Stimulated activated naive CD8-positive, alpha-beta T cell treated with anti-CD3 and anti-CD28 coated beads, Interleukin-15, Interleukin-2, amounts not matched to agents 100 ng/mL and 50 ng/mL, for 24 hours (primary cell): ENCODE data around the gene PAK2.
"Not testable (repeated sequence)": the region's sequence is repeated elsewhere in the genome, so short reads cannot be mapped to it uniquely, and the experiment has no call there.

ENCODE experiments used
- H3K27ac Mint-ChIP-seq: one replicate; pipeline ENCODE4 v1.8.0; 2021; ENCODE audit warnings: mild to moderate bottlenecking, mixed read lengths
- H3K27me3 Mint-ChIP-seq: one replicate; pipeline ENCODE4 v1.8.0; 2021; ENCODE audit warnings: mixed read lengths
- H3K36me3 Mint-ChIP-seq: one replicate; pipeline ENCODE4 v1.8.0; 2021; ENCODE audit warnings: low read depth, mixed read lengths
- H3K4me1 Mint-ChIP-seq: one replicate; pipeline ENCODE4 v1.8.0; 2021; ENCODE audit warnings: low read depth, mixed read lengths
- H3K4me3 Mint-ChIP-seq: one replicate; pipeline ENCODE4 v1.8.0; 2021; ENCODE audit warnings: mild to moderate bottlenecking, mixed read lengths
- H3K9me3 Mint-ChIP-seq: one replicate; pipeline ENCODE4 v1.8.0; 2021; ENCODE audit warnings: mixed read lengths

The PAK2 gene

DNA sequence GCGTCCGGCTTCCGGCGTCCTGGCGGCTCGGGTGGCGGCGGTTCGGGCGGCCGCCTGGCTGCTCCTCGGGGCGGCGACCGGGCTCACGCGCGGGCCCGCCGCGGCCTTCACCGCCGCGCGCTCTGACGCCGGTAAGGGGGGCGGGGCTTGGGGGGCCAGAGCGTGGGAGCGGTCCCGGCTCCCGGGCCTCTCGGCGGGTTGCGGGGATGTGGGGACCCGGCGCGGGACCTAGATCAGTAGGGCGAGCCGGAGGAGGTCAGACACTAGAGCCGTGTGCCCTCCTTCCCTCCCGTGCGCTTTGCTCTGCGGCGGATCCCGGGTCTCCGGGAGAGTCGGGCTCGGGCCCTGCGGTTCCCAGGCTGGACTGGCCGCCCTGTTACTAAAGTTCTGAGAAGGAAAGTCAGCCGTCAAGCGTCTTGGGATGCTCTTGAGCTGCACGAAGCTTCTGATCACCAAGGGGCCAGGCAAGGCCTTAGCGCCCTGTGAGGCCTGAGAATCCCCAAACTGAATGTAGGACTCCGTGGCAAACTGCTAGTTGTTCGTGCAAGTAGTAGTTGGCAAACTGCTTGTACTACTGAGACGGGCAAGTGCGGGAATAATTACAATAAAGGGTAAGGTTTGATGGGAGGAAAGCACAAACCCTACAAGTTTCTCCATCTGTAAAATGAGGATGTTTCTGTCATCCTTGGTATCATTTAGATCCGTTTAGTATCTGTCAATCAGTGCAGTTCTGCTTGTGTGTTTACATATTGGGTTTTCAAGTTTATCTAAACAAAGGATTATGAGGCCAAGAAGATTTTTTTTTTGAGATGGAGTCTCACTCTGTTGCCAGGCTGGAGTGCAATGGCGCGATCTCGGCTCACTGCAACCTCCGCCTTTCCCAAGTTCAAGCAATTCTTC lies 26.9 kb upstream of the PAK2 start:
- H3K36me3 Mint-ChIP-seq: peaks cover 4% of the 10 kb centered on the region
- no peaks in the 10 kb centered on the region for H3K9me3 Mint-ChIP-seq
- no peaks in the 10 kb centered on the region for H3K27me3 Mint-ChIP-seq
- peak overlapping the region; percentile 82 for H3K4me3 Mint-ChIP-seq
- H3K27ac Mint-ChIP-seq: peak overlapping the region; percentile 76
- peaks cover 27% of the 10 kb centered on the region for H3K4me1 Mint-ChIP-seq

DNA sequence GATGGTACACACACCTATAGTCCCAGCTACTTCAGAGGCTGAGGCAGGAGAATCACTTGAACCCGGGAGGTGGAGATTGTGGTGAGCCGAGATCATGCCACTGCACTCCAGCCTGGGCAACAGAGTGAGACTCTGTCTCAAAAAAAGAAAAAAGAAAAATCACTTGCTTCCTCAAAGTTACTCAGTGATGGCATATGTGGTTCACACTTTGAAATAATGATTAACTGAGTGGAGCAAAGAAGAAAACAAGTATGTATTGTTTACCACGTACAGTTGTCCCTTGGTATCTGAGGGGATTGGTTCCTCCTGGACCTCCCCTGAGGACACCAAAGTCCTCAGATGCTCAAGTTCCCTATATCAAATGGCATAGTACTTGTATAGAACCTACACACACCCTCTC lies 22.5 kb upstream of the PAK2 start:
- H3K27me3 Mint-ChIP-seq, H3K9me3 Mint-ChIP-seq, H3K4me3 Mint-ChIP-seq, H3K27ac Mint-ChIP-seq: not testable (repeated sequence)
- Mint-ChIP-seq H3K4me1 (peaks cover 17% of the 10 kb centered on the region), H3K36me3 (peaks cover 35% of the 10 kb centered on the region)

DNA sequence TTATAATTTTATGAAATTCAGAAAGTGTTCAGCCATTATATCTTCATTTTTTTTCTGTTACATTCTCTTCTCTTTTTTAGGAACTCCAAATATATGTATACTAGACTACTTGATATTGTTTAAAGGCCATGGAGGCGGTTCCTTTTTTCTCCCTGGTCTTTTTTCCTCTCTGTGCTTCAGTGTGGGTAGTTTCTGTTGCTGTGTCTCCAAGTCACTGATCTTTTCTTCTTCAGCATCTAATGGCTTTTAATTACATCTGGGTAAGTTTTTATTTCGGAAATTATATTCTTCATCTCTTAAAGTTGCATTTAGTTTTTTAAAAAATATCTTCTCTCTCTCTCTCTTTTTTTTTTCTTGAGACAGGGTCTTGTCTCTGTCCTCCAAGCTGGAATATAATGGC lies 18.6 kb upstream of the PAK2 start:
- Mint-ChIP-seq H3K27ac (no peak overlapping the region), H3K36me3 (peaks cover 51% of the 10 kb centered on the region), H3K9me3 (peaks cover 7% of the 10 kb centered on the region), H3K27me3 (no peaks in the 10 kb centered on the region), H3K4me3 (no peak overlapping the region), H3K4me1 (peaks cover 4% of the 10 kb centered on the region)

DNA sequence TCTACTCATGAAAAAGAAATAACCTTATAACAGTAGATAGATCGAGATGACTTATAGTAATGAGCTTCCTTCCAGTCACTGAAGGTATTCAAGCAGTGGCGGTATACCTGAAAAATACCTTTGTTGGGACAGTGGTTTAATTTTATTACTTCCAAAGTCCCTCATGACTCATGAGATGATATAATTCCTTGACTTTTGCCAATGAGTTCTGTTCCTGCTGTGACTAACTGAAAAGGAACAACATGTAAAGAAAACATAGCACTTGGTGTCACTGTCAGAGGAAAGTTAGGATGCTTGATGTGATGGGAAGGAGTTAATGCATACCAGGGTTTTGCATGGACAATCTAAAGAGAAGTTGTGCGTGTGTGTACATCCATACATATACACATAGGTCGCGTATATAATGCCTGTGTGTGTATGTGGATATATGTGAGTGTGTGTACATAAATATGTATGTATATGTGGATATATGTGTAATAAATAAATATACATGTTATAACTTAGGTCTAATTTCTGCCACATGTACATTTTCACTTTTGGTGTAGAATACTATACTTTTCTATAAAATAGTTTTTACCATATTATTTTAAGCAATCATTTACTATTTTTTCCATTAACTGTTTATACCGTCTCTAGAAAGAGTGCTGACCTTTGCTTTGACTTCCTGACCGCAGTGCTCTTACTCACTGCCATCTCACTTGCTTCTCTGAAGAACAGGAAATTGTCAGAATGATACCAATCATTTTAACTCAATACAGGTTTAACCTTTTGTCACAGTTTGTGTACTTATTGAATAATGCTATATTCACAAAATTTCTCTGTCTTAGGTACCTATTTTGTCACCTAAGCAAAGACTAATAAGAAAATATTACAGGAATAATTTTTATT lies 12.6 kb upstream of the PAK2 start:
- no peaks in the 10 kb centered on the region for H3K9me3 Mint-ChIP-seq
- H3K27ac Mint-ChIP-seq: peak overlapping the region; percentile 56
- H3K4me1 Mint-ChIP-seq: peaks cover 25% of the 10 kb centered on the region
- no peaks in the 10 kb centered on the region for H3K27me3 Mint-ChIP-seq
- peaks cover 44% of the 10 kb centered on the region for H3K36me3 Mint-ChIP-seq
- no peak overlapping the region for H3K4me3 Mint-ChIP-seq

DNA sequence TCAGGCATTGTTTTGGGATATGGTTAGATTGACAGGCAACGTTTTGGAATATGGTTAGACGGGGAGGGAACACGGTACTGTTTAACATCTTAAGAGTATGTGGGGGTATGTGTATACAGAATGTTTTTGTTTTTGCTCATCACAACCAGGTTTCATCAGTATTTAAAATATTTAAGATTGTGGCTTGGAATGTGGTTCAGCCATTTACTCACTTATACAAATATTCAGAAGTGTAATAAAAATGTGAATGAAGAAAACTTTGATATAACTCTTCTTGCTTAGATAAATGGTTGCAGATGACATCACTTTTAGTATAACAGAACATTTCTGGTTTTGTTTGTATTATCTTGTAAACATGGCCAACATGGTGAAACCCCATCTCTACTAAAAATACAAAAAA lies 3.9 kb upstream of the PAK2 start:
- Mint-ChIP-seq H3K4me3 (no peak overlapping the region), H3K27me3 (no peaks in the 10 kb centered on the region), H3K4me1 (peaks cover 8% of the 10 kb centered on the region), H3K36me3 (peaks cover 38% of the 10 kb centered on the region), H3K27ac (no peak overlapping the region), H3K9me3 (no peaks in the 10 kb centered on the region)

DNA sequence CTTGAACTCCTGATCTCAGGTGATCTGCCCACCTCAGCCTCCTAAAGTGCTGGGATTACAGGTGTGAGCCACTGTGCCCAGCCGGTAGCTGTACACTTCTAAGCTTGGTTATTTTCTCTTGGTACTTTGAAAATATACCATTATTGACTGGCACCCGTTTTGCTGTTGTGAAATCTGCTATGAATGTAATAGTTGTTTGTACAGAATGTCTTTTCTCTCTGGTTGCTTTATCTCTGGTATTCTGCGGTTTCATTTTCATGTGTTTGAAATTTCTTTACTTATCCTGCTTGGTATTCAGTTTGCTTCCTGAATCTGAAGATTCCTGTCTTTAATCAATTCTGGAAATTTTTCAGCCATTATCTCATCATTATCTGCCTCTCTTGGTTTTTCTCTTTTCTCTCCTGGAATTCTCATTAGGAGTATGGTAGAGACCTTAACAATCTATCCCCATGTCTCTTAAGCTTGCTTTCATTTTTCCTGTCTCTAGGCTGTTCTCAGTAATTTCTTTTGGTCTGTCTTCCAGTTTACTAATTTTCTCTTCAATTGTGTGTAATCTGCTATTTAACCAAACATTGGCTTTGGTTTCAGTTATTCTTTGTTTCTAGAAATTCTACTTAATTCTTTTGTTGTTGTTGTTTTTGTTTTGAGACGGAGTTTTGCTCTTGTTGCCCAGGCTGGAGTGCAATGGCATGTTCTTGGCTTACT lies 2.8 kb upstream of the PAK2 start:
- Mint-ChIP-seq H3K9me3 (no peaks in the 10 kb centered on the region), H3K36me3 (peaks cover 36% of the 10 kb centered on the region), H3K4me3 (no peak overlapping the region), H3K27me3 (no peaks in the 10 kb centered on the region), H3K4me1 (peaks cover 17% of the 10 kb centered on the region), H3K27ac (peak overlapping the region; percentile 6)

DNA sequence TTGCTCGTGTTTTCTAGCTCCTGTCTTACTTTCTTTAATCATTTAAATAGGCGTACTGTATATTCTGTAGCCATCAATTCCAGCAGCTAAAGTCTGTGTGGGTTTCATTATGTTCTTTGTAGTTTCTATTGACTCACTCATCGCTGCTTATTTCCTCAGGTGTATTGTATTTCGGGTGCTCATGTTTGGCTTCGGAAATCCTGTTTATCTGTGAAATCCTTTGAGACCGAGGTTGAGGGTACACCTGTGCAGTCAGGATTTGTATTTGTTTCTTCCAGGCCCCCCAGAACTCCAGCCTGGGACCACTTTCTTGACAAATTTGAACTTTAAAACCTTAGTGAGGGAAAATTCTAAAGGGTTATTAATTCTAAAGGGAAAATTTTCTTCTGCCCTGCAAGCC lies 2.0 kb upstream of the PAK2 start:
- Mint-ChIP-seq H3K27ac (no peak overlapping the region), H3K9me3 (no peaks in the 10 kb centered on the region), H3K36me3 (peaks cover 35% of the 10 kb centered on the region)

DNA sequence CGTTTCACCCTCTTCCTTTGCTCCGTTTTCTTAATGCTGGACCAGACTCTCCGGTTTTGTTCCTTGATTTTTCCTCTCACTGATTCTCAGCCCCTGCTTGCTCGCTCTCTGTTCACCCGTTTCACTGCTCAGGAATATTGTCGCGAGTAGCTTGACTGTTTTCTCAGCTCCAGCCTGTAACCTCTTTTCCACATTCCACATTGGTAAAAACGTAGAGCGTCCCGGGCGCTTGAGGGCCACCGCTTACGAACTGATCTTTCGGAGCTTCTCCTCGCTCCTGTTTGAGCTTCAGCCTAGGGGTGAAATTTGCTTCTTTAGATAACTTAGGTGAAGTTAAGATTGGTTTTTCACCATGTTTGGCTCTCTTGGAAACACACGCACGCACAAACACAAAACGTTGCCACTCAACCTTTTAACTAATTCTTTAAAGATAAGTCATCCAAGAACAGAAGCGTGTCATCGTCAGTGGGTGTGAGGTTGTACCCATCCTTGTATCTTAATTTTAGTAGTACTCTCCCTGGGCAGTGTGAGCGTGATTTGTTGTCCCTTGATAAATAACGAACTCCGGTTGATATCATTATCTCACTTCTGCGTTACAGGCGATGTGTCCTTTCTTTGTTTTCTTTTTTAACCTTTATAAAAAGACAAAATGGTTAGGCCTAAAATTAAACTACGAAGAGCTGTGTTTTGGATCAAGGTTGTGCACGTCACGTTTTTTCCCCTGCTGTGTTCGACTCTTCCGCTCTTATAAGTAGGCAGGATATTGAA lies 1.0 kb downstream of the PAK2 start:
- no peaks in the 10 kb centered on the region for H3K9me3 Mint-ChIP-seq
- H3K27ac Mint-ChIP-seq: peak overlapping the region; percentile 95
- peaks cover 27% of the 10 kb centered on the region for H3K36me3 Mint-ChIP-seq
- H3K27me3 Mint-ChIP-seq: no peaks in the 10 kb centered on the region
- peaks cover 40% of the 10 kb centered on the region for H3K4me1 Mint-ChIP-seq
- H3K4me3 Mint-ChIP-seq: peak overlapping the region; percentile 97

More for the DNA sequence above, 2.0 kb upstream of the PAK2 start:
- Mint-ChIP-seq H3K4me1 (peaks cover 23% of the 10 kb centered on the region), H3K4me3 (no peak overlapping the region), H3K27me3 (no peaks in the 10 kb centered on the region)

DNA sequence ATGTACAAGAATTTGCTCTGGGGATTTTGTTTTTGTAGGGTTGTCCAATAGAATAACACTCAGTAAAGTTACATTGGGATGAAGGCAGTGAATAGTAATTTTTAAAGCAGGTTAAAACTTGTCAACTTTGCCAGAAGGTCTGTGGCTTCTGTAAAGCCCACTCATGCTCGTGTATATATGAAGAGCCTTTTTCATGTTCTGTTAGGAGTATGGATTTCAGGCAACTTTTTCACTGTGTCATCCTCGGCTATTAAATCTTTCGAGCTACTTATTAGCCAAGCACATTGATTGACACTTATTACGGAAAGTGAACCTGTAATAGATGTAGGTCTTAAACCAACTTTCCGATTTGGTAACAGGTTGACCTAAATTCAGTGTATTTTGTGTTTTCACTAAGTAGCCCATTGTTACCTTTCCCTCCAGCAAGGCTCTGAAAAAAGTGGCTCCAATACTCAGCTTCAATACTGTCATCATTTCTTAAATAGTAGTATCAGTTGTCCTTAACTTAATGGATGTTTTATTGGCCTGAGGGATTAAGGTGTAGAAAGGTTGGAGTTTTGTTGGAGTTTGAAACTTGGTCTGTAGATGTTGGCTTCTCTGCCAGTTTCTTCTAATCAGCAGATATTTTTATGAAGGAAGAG lies 1.7 kb downstream of the PAK2 start:
- no peaks in the 10 kb centered on the region for H3K27me3 Mint-ChIP-seq
- peaks cover 31% of the 10 kb centered on the region for H3K36me3 Mint-ChIP-seq
- H3K4me3 Mint-ChIP-seq: peak overlapping the region; percentile 97
- peak overlapping the region; percentile 95 for H3K27ac Mint-ChIP-seq
- no peaks in the 10 kb centered on the region for H3K9me3 Mint-ChIP-seq
- H3K4me1 Mint-ChIP-seq: peaks cover 47% of the 10 kb centered on the region

DNA sequence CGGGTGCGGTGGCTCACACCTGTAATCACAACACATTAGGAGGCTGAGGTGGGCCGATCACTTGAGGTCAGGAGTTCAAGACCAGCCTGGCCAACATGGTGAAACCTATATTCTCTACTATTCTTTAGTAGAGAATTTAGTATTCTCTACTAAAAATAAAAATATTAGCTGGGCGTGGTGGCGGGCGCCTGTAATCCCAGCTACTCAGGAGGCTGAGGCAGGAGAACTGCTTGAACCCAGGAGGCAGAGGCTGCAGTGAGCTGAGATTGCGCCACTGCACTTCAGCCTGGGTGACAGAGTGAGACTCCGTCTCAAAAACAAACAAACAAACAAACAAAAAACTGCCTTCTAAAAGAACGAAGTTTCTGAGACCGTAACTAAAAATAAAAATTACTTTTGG lies 3.9 kb downstream of the PAK2 start:
- H3K4me3 Mint-ChIP-seq, H3K27ac Mint-ChIP-seq, H3K9me3 Mint-ChIP-seq, H3K27me3 Mint-ChIP-seq: not testable (repeated sequence)
- Mint-ChIP-seq H3K4me1 (peaks cover 66% of the 10 kb centered on the region), H3K36me3 (peaks cover 45% of the 10 kb centered on the region)

DNA sequence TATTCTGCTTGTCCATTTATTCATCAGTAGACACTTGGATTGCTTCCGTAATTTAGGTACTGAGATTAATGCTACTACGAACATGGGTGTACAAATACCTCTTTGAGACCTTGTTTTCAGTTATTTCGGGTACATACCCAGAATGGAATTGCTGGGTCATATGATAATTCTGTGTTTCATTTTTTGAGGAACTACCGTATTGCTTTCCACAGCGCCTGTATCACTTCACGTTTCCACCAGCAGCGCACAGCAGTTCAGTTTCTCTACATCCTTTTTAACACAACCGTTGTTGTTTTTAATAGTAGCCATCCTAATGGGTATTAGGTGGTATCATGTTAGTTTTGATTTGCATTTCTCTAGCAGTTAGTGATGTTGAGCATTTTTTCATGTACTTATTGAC lies 9.5 kb downstream of the PAK2 start:
- Mint-ChIP-seq H3K4me1 (peaks cover 77% of the 10 kb centered on the region), H3K27ac (no peak overlapping the region), H3K9me3 (no peaks in the 10 kb centered on the region), H3K27me3 (no peaks in the 10 kb centered on the region), H3K36me3 (peaks cover 60% of the 10 kb centered on the region), H3K4me3 (no peak overlapping the region)

DNA sequence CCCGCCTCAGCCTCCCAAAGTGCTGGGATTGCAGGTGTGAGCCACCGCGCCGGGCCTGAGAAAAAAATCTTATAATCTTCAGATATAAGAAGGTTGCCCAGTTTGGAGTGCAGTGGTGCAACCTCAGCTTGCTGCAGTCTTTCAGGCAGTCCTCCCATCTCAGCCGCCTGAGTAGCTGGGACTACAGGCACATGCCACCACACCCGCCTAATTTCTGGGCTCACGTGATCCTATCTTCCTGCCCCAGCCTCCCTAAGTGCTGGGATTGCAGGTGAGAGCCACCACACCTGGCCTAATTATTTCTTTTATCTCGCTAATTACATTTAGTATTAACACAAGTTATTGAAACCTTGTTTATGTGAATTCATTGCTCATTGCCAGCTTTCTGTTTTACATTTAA lies 13.5 kb downstream of the PAK2 start:
- no peak overlapping the region for H3K4me3 Mint-ChIP-seq
- H3K27ac Mint-ChIP-seq: no peak overlapping the region
- H3K36me3 Mint-ChIP-seq: peaks cover 68% of the 10 kb centered on the region

DNA sequence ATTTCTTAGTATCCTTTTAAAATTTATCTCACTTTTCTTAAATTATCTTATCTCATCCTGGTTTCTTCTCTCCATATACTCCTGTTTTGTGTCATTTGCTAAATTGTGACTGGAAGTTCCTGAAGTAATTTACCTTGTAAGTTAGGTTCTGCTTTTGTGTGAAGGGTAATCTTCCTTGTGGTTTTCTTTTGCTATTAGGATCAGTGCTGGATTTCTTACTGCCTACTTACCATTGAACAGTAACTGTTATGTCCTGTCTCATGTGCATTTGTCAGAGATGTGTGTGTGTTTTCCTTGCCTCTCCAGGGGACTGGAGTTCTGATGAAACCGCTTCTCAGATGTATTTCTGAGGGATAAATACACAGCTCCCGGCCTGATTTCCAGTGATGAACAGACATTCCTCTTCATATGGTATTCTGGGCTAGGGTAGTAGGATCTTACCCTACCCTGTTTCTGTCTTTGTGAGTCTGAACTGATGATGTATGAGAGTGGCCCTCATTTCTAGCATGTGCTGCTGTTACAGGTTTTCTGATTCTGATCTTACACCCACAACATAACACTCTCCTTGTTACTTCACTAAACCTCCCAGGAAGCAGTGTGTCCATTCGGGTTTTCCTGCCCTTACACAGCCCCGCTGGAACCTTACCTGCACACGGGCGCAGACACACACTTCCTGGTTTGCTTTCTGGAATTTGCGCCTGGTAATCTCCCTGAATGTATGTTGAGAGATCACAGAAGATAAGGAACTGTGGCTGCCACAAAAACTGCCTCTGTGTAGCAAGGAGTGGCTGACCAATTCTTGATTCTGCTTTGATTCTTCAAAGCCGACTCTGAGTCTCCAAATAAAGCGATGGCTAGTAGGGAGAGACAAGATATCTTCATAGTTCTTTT lies 14.7 kb downstream of the PAK2 start:
- Mint-ChIP-seq H3K9me3 (peaks cover 13% of the 10 kb centered on the region), H3K27ac (peak overlapping the region; percentile 29), H3K4me3 (no peak overlapping the region), H3K27me3 (no peaks in the 10 kb centered on the region), H3K4me1 (peaks cover 76% of the 10 kb centered on the region), H3K36me3 (peaks cover 59% of the 10 kb centered on the region)

More for the DNA sequence above, 13.5 kb downstream of the PAK2 start:
- Mint-ChIP-seq H3K9me3 (peaks cover 13% of the 10 kb centered on the region), H3K4me1 (peaks cover 77% of the 10 kb centered on the region), H3K27me3 (no peaks in the 10 kb centered on the region)
